ENCODE results near the gene SLF2. TPM values are rescaled to one million over a fixed set of nuclear protein-coding genes. Genes with fewer than 3 reads are reported as not detected.

The SLF2 gene
- total RNA-seq, 2 donors from 2014 or later = 11.5 to 12.3 TPM

GRCh38 chr10:100886963-100887362 is 25.8 kb upstream of the SLF2 start:
- TF ChIP-seq CTCF (IDR thresholded peaks at IDR 0.05) = no peak
- no peak overlapping the region for H3K4me3 ChIP-seq
- H3K27me3 ChIP-seq = no peaks in the 10 kb centered on the region
- no peak for DNase-seq (ENCODE audit: low spot score)
- H3K4me1 ChIP-seq = peaks cover 0 to 6% of the 10 kb centered on the region in 2 donors
- H3K36me3 ChIP-seq = no peaks in the 10 kb centered on the region
- H3K9me3 ChIP-seq = no peaks in the 10 kb centered on the region
- H3K27ac ChIP-seq = no peak overlapping the region

DNA sequence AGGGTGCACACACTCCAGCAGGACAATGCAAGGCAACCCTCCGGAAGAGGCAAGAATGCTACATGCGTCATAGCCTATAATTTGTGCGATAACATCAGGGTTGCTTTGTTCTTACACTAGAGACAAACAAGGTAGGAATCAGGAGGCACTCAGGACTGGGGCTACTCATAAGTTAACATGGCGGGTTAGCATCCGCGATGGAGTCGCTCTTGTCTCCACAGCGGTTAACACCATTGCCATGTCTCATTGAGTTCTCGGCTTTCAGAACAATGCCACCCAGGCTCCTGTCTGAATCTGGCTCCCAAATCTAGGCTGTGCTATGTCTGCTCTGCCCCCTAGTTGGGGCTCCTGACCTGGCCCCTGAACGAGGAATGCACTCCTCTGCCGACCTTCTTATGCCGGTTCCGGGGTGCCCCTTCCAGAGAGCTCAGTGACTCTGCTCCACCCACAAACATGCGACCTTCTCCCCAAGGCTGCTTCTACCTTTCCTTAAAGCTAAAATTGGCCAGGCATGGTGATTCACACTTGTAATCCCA is 24.9 kb upstream of the SLF2 start:
- TF ChIP-seq CTCF (IDR thresholded peaks at IDR 0.05) = no peak
- no peaks in the 10 kb centered on the region for H3K27me3 ChIP-seq
- no peak overlapping the region for H3K4me3 ChIP-seq
- no peak overlapping the region for H3K27ac ChIP-seq
- no peaks in the 10 kb centered on the region for H3K36me3 ChIP-seq
- H3K9me3 ChIP-seq = no peaks in the 10 kb centered on the region
- no peak for DNase-seq (ENCODE audit: low spot score)
- H3K4me1 ChIP-seq = no peaks in the 10 kb centered on the region

- Histone ChIP-seq H3K9me3 (no peaks in the 10 kb centered on the region), H3K27ac (no peak overlapping the region), H3K27me3 (no peaks in the 10 kb centered on the region), H3K4me1 (no peaks in the 10 kb centered on the region), H3K4me3 (no peak overlapping the region), H3K36me3 (no peaks in the 10 kb centered on the region)
- TF ChIP-seq CTCF (IDR thresholded peaks at IDR 0.05) = no peak
- DNase-seq (ENCODE audit: low spot score) = no peak
Observed at GRCh38 chr10:100888957-100889356, 23.8 kb upstream of the SLF2 start.

DNA sequence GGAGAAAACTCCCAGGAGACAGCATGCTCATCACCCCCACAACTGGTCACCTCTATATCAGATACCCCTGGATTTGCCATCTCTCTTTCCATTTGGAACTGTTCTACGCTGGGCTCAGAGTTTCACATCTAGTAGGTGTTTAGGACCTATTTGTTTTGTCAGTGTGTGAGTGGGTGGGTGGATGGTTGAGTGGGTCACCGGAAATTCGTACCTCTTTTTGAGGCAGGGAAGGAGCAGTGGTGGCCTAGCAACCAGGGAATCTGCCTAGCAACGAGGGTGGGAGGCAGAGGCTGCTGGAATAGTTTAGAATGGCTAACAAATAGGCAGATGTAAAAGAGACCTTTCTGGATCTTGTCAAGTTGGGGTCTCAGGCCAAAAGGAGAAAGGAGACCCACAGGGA is 23.2 kb upstream of the SLF2 start:
- no peak for DNase-seq (ENCODE audit: low spot score)
- H3K9me3 ChIP-seq = no peaks in the 10 kb centered on the region

GRCh38 chr10:100890141-100890672 is 22.6 kb upstream of the SLF2 start:
- no peaks in the 10 kb centered on the region for H3K4me1 ChIP-seq
- DNase-seq (ENCODE audit: low spot score) = no peak
- no peak overlapping the region for H3K4me3 ChIP-seq
- no peaks in the 10 kb centered on the region for H3K36me3 ChIP-seq
- no peaks in the 10 kb centered on the region for H3K27me3 ChIP-seq
- H3K27ac ChIP-seq = no peak overlapping the region
- H3K9me3 ChIP-seq = no peaks in the 10 kb centered on the region
- no peak for TF ChIP-seq CTCF (IDR thresholded peaks at IDR 0.05)

More for the DNA sequence above, 23.2 kb upstream of the SLF2 start:
- Histone ChIP-seq H3K27ac (no peak overlapping the region), H3K27me3 (no peaks in the 10 kb centered on the region), H3K36me3 (no peaks in the 10 kb centered on the region), H3K4me1 (no peaks in the 10 kb centered on the region), H3K4me3 (no peak overlapping the region)
- TF ChIP-seq CTCF (IDR thresholded peaks at IDR 0.05) = no peak
